BLaER1 (cell line): ENCODE measurements around the gene PLEKHO1.

Experiments
- H3K27ac ChIP-seq: shearing (Covaris generic); formaldehyde crosslinking; 2 replicates; pipeline ENCODE4 v1.8.1; 2022
- H3K27me3 ChIP-seq: shearing (Covaris generic); formaldehyde crosslinking; 2 replicates; pipeline ENCODE4 v1.8.1; 2022
- H3K36me3 ChIP-seq: shearing (Covaris generic); formaldehyde crosslinking; 2 replicates; pipeline ENCODE4 v1.8.1; 2022
- H3K4me1 ChIP-seq: shearing (Covaris generic); formaldehyde crosslinking; 2 replicates; pipeline ENCODE4 v1.8.1; 2022
- H3K4me2 ChIP-seq: shearing (Covaris generic); formaldehyde crosslinking; 2 replicates; pipeline ENCODE4 v1.8.1; 2022
- H3K4me3 ChIP-seq: shearing (Covaris generic); formaldehyde crosslinking; 2 replicates; pipeline ENCODE4 v1.8.1; 2022
- H3K9ac ChIP-seq: shearing (Covaris generic); formaldehyde crosslinking; 2 replicates; pipeline ENCODE4 v1.8.1; 2022
- H3K9me3 ChIP-seq: shearing (Covaris generic); formaldehyde crosslinking; 2 replicates; pipeline ENCODE4 v1.8.1; 2022
- H4K20me1 ChIP-seq: shearing (Covaris generic); formaldehyde crosslinking; 2 replicates; pipeline ENCODE4 v1.8.1; 2022
- Cebpa-rat ChIP-seq: shearing (Covaris generic); IDR thresholded peaks from 2 replicates; pipeline ENCODE4 v1.8.1; 2022

Gene PLEKHO1

GRCh38 chr1:150165622-150166612, 16.2 kb downstream of the PLEKHO1 start:
- Histone ChIP-seq H3K4me2 (peak overlapping the region; percentile 91), H3K9ac (no peak overlapping the region), H3K4me3 (no peak overlapping the region), H3K27me3 (no peaks in the 10 kb centered on the region), H3K4me1 (peaks cover 54% of the 10 kb centered on the region), H3K9me3 (no peaks in the 10 kb centered on the region), H3K27ac (0 out of 2 replicates have a peak overlapping the region, but pooled peaks have one; percentile 23), H3K36me3 (no peaks in the 10 kb centered on the region), H4K20me1 (no peaks in the 10 kb centered on the region)
- no peak for TF ChIP-seq Cebpa-rat

- no peaks in the 10 kb centered on the region for H3K9me3 ChIP-seq
- H4K20me1 ChIP-seq, result no peaks in the 10 kb centered on the region
- TF ChIP-seq Cebpa-rat, result no peak
- no peak overlapping the region for H3K4me2 ChIP-seq
- no peaks in the 10 kb centered on the region for H3K27me3 ChIP-seq
- peaks cover 22% of the 10 kb centered on the region for H3K4me1 ChIP-seq
- H3K9ac ChIP-seq, result no peak overlapping the region
- H3K36me3 ChIP-seq, result no peaks in the 10 kb centered on the region
- no peak overlapping the region for H3K4me3 ChIP-seq
- no peak overlapping the region for H3K27ac ChIP-seq
Observed at GRCh38 chr1:150168960-150169601, 19.4 kb downstream of the PLEKHO1 start.

- Histone ChIP-seq H3K36me3 (no peaks in the 10 kb centered on the region), H3K4me2 (no peak overlapping the region), H3K27me3 (no peaks in the 10 kb centered on the region), H4K20me1 (no peaks in the 10 kb centered on the region), H3K27ac (no peak overlapping the region), H3K9ac (no peak overlapping the region), H3K4me3 (no peak overlapping the region), H3K9me3 (no peaks in the 10 kb centered on the region), H3K4me1 (no peaks in the 10 kb centered on the region)
- no peak for TF ChIP-seq Cebpa-rat
Observed at GRCh38 chr1:150171801-150172200, 22.1 kb downstream of the PLEKHO1 start.

- Histone ChIP-seq H3K9me3 (no peaks in the 10 kb centered on the region), H3K9ac (no peak overlapping the region), H3K4me2 (no peak overlapping the region), H4K20me1 (no peaks in the 10 kb centered on the region), H3K27me3 (no peaks in the 10 kb centered on the region), H3K4me1 (no peaks in the 10 kb centered on the region), H3K4me3 (no peak overlapping the region), H3K36me3 (no peaks in the 10 kb centered on the region), H3K27ac (no peak overlapping the region)
- no peak for TF ChIP-seq Cebpa-rat
Observed at GRCh38 chr1:150173141-150173585, 23.4 kb downstream of the PLEKHO1 start.

GRCh38 chr1:150176593-150176992, 26.9 kb downstream of the PLEKHO1 start:
- Histone ChIP-seq H3K4me3 (no peak overlapping the region), H3K4me2 (no peak overlapping the region), H4K20me1 (no peaks in the 10 kb centered on the region), H3K36me3 (no peaks in the 10 kb centered on the region), H3K9ac (no peak overlapping the region), H3K27ac (no peak overlapping the region), H3K9me3 (no peaks in the 10 kb centered on the region), H3K27me3 (no peaks in the 10 kb centered on the region), H3K4me1 (peaks cover 7% of the 10 kb centered on the region; the same call in 1 of the 2 replicates)
- TF ChIP-seq Cebpa-rat, result no peak

- no peaks in the 10 kb centered on the region for H3K9me3 ChIP-seq
- no peak overlapping the region for H3K4me2 ChIP-seq
- no peaks in the 10 kb centered on the region for H3K27me3 ChIP-seq
- no peak overlapping the region for H3K9ac ChIP-seq
- H3K4me1 ChIP-seq, result peaks cover 9% of the 10 kb centered on the region; the same call in 1 of the 2 replicates
- no peak overlapping the region for H3K4me3 ChIP-seq
- H3K27ac ChIP-seq, result no peak overlapping the region
- no peak for TF ChIP-seq Cebpa-rat
- H3K36me3 ChIP-seq, result no peaks in the 10 kb centered on the region
- no peaks in the 10 kb centered on the region for H4K20me1 ChIP-seq
Observed at GRCh38 chr1:150178548-150178947, 28.8 kb downstream of the PLEKHO1 start.

- no peak overlapping the region for H3K4me2 ChIP-seq
- H3K27me3 ChIP-seq, result no peaks in the 10 kb centered on the region
- no peaks in the 10 kb centered on the region for H4K20me1 ChIP-seq
- no peaks in the 10 kb centered on the region for H3K36me3 ChIP-seq
- no peaks in the 10 kb centered on the region for H3K9me3 ChIP-seq
- no peak for TF ChIP-seq Cebpa-rat
- no peak overlapping the region for H3K27ac ChIP-seq
- no peak overlapping the region for H3K4me3 ChIP-seq
- H3K9ac ChIP-seq, result no peak overlapping the region
- peaks cover 9% of the 10 kb centered on the region; the same call in 1 of the 2 replicates for H3K4me1 ChIP-seq
Observed at GRCh38 chr1:150179867-150180266, 30.2 kb downstream of the PLEKHO1 start.

GRCh38 chr1:150180474-150180873, 30.8 kb downstream of the PLEKHO1 start:
- TF ChIP-seq Cebpa-rat, result no peak
- Histone ChIP-seq H4K20me1 (no peaks in the 10 kb centered on the region), H3K27me3 (no peaks in the 10 kb centered on the region), H3K27ac (no peak overlapping the region), H3K4me3 (no peak overlapping the region), H3K36me3 (no peaks in the 10 kb centered on the region), H3K9me3 (no peaks in the 10 kb centered on the region), H3K4me1 (peaks cover 9% of the 10 kb centered on the region; the same call in 1 of the 2 replicates), H3K9ac (no peak overlapping the region), H3K4me2 (no peak overlapping the region)

GRCh38 chr1:150182247-150182646, 32.5 kb downstream of the PLEKHO1 start:
- no peaks in the 10 kb centered on the region for H3K27me3 ChIP-seq
- H3K4me1 ChIP-seq, result peaks cover 17% of the 10 kb centered on the region
- no peak for TF ChIP-seq Cebpa-rat
- no peaks in the 10 kb centered on the region for H3K9me3 ChIP-seq
- H3K4me2 ChIP-seq, result no peak overlapping the region
- H4K20me1 ChIP-seq, result no peaks in the 10 kb centered on the region
- H3K36me3 ChIP-seq, result no peaks in the 10 kb centered on the region
- H3K9ac ChIP-seq, result no peak overlapping the region
- no peak overlapping the region for H3K4me3 ChIP-seq
- no peak overlapping the region for H3K27ac ChIP-seq

GRCh38 chr1:150183061-150183460, 33.3 kb downstream of the PLEKHO1 start:
- Histone ChIP-seq H4K20me1 (no peaks in the 10 kb centered on the region), H3K4me2 (no peak overlapping the region), H3K4me3 (no peak overlapping the region), H3K27me3 (no peaks in the 10 kb centered on the region), H3K4me1 (peaks cover 25% of the 10 kb centered on the region), H3K27ac (no peak overlapping the region), H3K9ac (no peak overlapping the region), H3K9me3 (no peaks in the 10 kb centered on the region), H3K36me3 (no peaks in the 10 kb centered on the region)
- no peak for TF ChIP-seq Cebpa-rat
